SK-MEL-5 (cell line): Measurements from ENCODE around the gene ACVR2B. TPM values are rescaled to one million over a fixed set of nuclear protein-coding genes. Genes with fewer than 3 reads are reported as not detected.

Experiments
- DNase-seq: peaks from one replicate; pipeline ENCODE4 v3.0.0-alpha.2; 2016; ENCODE audit warnings: low read depth, low spot score
- in situ Hi-C: cut with HindIII; loops from 2 replicates; pipeline ENCODE4 v1.10.0; 2016; ENCODE audit warnings: low sequenced_read_pairs, high pct_unique_total_duplicates, low pct_unique_long_range_greater_than_20kb
- total RNA-seq: library from RNA; depleted of rRNA; stranded (reverse); fragments of >200 nt; shearing (Covaris generic); gene quantifications from 2 replicates; pipeline ENCODE4 v1.2.3, GENCODE V29; 2014

Gene ACVR2B
- total RNA-seq, 1 experiment from 2014 or later = 7.6 TPM

DNA sequence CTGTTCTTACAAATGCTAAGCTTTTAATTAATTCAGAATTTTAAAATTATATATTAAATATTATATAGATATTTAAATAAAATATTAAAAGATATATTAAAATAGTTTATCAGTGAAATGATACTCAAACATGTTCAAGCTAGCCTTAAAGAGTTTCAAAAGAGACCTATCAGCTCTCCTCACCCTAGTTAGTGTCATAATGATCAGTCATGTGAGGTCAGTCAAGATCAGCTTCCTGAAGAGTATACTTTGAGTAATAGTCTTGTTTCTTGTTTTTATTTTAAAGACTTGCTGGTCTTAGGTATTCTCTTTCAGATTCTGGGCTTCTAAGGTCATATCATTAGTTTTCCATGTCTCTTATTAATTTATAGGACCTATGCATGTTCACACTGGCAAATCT lies 56.9 kb downstream of the ACVR2B start:
- no peak for DNase-seq
- in situ Hi-C loops = loop anchor here (25.0 kb wide), 1 partner anchor 152 kb away; no protein-coding TSS in a partner anchor

DNA sequence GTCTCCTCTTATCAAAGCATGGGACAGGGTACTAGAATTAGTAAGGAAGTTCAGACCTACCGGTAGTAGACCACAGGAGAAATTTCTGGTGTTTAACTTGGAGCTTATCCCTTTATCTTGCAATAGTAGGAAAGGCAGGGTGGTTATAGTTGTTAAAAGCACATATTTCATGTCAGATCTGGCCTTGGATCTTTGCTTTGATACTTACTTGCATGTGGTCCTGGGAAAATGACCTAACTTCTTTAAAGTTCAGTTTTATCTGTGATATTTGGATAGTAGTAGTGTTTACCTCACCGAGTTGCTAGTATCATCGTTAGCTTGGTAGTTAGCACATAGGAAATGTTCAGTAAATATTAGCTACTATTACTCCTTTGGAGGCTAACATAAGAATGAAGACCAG lies 57.9 kb downstream of the ACVR2B start:
- in situ Hi-C loops = loop anchor here (25.0 kb wide), 1 partner anchor 151 kb away; no protein-coding TSS in a partner anchor
- DNase-seq = no peak

DNA sequence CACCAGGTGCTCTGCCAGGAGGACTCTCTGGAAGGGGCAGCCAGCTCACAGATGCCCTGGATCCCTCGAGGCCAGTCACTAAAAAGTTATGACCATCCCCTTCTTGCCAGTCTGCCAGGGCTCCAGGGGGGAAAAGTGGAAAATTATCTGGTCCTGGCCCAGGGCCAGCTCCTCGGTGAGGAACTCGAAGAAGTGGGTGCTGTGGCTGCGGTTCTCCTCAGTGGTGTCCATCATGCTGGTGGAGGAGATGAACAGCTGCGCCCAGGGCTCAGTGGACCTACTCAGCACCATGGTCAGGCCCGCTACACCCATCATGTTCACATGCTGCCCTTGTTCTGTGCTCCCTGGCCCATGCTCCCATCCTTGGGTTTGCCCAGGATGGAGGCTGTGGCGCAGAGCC lies 61.7 kb downstream of the ACVR2B start:
- no peak for DNase-seq
- in situ Hi-C loops = loop anchor here (25.0 kb wide), 1 partner anchor 147 kb away; no protein-coding TSS in a partner anchor

DNA sequence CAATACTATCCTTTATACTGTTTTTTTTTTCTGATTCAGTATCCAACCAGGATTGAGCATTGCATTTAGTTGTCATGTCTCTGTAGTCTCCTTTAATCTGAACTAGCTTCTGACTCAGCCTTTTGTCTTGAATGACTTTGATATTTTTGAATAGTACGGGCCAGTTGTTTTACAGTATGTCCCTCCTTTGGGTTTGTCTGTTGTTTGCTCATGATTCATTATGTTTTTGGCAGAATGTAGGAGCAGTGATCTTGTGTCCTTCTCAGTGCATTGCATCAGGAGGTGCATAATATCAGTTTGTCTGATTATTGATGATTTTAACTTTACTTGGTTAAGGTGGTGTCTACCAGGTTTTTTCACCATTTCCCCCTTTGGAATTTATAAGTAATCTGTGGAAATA lies 63.0 kb downstream of the ACVR2B start:
- no peak for DNase-seq
- in situ Hi-C loops = loop anchor here (25.0 kb wide), 1 partner anchor 146 kb away; no protein-coding TSS in a partner anchor

DNA sequence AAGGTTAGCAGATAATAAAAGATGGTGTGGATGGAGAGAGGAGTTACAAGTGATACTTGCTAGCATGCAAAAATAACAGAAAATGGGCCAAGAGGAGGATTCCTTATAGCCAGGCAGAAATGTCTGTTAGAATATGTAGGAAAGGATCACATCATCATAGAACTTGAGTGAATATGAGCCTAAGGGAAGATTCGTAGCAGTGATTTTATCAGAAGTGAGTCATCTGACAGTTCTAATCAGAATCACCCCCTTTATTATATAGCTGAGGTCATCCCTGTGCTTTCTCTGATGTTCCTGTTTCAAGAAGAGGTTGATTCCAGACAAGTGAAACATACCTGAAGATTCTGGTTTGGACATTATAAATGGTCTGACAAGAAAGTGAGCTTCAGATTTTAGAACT lies 65.3 kb downstream of the ACVR2B start:
- in situ Hi-C loops = loop anchor here (25.0 kb wide), 1 partner anchor 143 kb away; no protein-coding TSS in a partner anchor
- no peak for DNase-seq

DNA sequence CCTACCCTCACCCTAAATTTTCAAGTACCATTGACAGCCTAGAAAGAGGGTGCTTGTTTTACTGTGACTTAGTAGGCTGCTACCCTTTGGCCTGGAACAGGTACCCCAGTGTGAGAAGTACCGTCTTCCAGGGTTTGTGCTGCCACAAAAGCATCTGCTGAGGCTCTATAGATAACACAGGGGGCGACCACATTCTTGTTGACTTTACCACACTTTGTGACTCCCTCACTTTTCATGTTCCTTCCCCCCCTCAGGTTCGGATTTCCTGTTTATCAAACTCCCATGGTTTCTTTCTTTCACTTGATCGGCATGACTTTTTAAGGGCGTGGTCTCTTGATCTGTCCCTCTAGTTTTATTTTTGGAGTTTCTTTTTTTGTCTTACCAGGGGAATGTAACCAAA lies 66.0 kb downstream of the ACVR2B start:
- in situ Hi-C loops = loop anchor here (25.0 kb wide), 1 partner anchor 143 kb away; no protein-coding TSS in a partner anchor
- no peak for DNase-seq

DNA sequence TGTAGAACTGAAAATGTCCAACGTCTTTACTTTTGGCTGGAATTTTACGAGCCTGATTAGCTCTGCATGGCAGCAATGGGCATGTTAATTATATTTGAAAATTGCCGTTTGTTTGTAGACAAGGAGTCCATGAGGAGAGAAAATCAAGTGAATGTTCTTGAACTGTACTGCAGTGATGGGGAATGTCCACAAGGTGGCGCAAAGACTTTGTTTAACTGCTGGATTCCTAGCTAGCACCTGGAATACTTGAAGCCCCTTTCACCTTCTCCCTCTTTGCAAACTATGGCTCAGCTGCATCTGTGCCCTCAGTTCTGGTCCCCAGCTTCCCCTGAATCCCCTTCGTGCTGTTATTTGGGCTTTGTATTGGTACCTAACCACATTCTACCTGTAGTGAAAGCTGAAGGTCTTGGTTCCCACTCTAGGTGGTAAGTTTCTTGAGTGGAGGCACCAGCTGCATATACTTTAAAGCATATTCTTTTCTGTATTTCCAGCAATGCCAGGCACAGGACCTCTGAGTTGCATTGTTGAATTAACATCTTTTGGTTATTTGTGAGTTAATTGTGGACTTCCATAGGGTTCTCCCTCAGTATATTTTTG lies 67.8 kb downstream of the ACVR2B start:
- in situ Hi-C loops = loop anchor here (25.0 kb wide), 1 partner anchor 141 kb away; no protein-coding TSS in a partner anchor
- DNase-seq = peak; percentile 75

DNA sequence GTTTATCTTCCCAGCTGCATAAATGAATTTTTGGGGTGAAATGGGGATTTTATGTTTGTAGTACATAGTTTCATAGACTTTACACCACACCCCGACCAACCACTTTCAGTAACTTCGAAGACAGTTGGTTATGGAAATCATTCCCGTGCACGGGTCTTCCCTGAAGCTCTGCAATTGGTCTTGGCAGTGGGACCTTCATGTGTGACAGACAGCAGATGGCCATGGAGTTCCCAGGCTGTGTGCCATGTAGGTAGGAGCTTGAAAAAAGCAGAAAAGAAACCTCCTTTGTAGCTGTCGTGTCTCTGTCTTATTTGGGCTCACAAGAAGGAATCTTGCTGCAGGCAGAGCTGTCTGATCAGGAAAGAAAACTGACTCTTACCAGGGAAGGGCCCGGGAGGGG lies 68.3 kb downstream of the ACVR2B start:
- in situ Hi-C loops = loop anchor here (25.0 kb wide), 1 partner anchor 140 kb away; no protein-coding TSS in a partner anchor

DNA sequence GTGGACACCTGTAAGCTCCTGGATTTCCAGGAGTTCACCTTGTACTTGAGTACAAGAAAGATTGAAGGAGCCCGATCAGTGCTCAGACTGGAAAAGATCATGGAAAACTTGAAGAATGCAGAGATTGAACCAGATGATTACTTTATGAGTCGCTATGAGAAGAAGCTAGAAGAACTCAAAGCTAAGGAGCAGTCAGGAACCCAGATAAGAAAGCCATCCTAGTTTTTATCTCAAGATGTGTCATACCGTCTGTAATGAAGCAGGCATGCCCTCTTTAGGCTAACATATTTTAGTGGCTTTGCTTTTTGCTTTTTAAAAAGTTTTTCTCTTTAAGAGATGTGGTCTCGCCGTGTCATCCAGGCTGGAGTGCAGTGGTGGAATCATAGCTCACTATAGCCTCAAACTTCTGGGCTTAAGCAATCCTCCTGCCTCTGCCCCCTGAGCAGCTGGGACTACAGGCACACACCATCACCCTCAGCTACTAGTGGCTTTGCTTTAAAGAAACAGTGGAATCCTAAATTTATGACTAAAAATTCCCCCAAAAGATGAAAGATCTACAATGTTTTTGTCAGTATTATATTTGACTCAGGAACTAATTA lies 70.5 kb downstream of the ACVR2B start:
- in situ Hi-C loops = loop anchor here (25.0 kb wide), 1 partner anchor 138 kb away; no protein-coding TSS in a partner anchor
- no peak for DNase-seq

More for the DNA sequence above, 68.3 kb downstream of the ACVR2B start:
- DNase-seq = no peak

DNA sequence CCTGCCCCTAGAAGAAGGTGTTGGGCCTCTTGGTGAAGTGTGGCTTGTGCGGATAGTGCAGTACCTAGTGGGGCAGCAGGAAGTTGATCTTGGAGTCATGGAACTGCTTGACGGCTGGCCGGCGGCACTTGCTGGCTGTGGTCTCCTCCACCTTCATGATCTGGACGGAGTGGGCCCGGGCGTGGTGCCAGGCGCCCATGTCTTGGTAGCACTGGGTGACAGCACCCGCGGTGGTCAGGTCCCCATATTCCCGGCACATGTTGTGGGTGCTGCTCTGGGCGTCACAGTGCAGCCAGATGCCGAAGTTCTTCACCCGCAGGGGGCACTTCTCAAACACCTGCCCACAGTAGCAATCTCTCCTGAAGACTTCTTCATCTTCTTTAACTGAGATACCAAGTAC lies 73.1 kb downstream of the ACVR2B start:
- in situ Hi-C loops = no loop called here
- no peak for DNase-seq

DNA sequence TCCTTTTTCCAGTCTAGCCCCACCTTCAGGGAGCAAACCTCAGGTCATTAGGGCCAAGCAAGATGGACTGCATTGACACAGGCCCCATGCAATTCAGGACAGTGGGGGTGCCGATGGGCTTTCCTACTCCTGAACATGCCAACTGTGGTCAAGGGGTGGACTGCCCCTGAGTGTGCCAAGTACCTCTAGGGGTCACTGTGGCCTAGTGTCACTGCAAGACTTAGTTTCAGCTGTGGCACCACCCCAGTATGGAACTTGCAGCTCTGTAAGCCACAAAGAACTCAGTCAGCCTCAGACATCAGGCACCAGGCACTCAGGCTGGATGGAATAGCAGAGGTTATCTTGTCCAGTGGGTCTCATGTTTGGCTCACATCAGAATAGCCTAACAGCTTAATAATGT lies 74.8 kb downstream of the ACVR2B start:
- peak; percentile 41 for DNase-seq
- in situ Hi-C loops = no loop called here

DNA sequence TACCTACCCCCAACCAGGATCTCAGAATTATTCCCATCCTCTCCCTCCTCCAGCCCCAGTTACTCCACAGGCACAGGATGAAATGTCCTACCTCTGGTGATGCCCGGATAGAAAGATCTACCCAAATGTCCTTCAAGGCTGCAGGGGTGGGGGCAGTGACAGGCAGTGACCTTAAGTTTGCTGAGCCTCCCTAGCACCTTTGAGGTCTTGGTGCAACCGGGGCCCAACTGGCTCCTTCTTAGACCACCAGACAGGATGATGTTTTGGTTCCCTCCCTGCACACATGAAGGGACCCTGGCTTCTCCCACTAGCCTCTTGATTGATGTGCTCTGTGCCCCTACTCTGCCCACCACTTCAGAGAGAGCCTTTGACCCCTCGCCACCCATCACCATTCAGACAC lies 78.8 kb downstream of the ACVR2B start:
- no peak for DNase-seq
- in situ Hi-C loops = no loop called here

DNA sequence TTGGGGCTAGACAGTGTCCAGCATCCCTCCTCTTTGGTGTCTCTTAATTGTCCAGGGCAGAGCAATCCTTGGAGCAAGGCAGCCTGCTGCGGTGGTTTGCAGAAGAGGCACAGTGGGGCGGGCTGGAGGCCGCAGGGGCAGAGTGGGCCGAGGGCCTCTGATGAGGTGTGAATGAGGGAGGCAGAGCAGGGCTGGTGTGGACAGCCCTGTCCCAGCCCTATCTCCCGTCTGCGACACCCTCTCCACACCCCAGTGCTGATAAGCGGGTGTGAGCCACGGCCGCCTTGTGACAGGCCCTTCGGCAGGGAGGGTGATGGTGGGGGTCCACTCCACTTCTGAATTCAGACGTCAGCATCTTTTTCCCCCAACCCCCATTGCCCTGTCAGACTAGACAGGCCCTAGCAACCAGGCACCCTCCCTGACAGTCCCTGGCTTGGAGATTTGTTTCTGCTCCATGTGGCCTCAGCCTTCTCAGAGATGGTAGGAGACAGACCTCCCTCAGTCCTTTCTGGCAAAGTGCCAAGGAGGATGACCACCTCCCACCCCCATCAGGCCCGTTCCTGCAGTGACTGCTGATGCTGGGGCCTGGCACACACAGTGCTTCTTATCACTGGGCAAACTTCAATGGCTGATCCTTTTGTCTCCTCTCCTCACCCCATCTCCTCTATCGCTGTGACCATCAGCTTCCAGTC lies 79.7 kb downstream of the ACVR2B start:
- in situ Hi-C loops = no loop called here

DNA sequence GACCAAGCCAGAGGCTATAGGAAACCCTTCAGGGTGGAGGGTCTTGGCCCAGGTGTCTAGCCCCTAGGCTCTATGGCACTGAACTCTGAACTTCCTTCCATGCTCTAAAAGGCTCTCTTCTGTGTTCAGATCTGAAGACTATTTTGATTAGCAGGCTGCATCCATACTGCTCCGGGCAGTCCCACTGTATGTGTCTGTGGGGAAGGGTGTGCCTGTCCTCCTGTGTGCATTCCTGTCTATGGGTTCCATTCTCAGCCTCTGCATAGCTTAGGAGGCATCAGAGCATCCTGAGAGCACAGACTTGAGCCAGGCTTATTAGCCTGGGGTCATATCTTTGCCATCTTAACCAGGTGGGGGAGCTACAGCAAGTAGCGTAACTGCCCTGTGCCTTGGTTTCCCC lies 80.5 kb downstream of the ACVR2B start:
- in situ Hi-C loops = no loop called here
- DNase-seq = no peak

More for the DNA sequence above, 79.7 kb downstream of the ACVR2B start:
- no peak for DNase-seq

DNA sequence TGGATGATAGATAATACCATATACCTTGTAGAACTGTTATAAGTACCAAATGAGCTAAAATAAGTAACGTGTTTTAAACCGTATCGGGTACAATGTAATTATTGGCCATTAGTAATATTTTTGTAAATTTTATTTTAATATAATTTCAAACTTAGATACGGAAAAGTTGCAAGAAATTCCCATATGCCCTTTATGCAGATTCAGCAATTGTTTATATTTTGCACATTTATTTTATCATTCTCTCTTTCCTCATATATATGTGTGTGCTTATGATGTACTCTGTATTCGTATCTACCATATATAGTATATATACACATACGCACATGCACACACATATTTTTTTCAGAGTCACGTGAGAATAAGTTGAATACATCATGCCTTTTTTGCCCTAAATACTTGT lies 80.9 kb downstream of the ACVR2B start:
- no peak for DNase-seq
- in situ Hi-C loops = no loop called here

DNA sequence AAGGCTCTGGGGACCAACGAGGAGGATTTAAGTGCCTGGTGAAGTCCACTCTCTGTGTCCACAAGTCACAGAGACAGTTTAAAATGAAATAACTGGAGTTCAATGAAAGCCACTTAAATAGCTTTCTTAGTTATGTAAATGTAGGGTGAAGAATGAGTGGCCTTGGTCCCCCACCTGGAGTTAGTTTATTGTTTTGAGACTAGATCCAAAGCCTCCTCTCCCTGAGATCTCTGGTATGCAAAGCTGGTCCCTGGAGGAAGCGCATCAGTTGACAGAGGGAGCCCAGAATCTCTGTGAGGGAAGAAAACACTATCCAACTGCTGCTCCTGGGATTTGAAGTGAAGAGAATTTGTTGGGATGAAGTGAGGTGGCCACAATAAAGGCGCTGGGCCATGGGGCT lies 83.0 kb downstream of the ACVR2B start:
- DNase-seq = no peak
- in situ Hi-C loops = no loop called here

DNA sequence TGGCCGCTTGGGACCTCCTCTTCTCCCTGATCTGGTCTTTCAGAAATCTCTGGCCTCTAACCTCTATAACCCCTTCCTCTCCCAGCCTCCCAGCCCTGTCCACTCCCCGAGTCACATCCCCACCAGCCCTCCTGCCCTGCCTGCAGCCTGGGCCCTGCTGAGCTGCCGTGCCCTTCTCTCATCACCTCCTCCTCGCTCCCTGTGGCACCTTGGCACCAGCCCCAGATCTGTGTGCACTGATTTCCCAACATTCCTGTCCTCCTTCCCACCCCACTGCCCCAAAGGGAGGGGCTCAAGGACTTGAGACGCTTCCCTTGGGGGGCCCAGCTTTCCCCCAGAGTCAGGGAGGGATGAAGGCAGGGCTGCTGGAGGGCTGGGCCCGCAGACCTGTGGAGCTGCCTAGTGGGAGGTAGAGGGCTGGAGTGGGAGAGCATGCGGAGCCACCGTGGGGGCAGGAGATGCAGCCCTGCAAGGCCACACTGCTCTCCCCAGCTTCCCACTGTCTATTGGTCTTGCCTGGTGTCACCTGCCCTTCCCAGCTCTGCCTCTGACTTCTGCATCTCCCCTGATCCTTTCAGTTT lies 85.2 kb downstream of the ACVR2B start:
- no peak for DNase-seq
- in situ Hi-C loops = no loop called here

DNA sequence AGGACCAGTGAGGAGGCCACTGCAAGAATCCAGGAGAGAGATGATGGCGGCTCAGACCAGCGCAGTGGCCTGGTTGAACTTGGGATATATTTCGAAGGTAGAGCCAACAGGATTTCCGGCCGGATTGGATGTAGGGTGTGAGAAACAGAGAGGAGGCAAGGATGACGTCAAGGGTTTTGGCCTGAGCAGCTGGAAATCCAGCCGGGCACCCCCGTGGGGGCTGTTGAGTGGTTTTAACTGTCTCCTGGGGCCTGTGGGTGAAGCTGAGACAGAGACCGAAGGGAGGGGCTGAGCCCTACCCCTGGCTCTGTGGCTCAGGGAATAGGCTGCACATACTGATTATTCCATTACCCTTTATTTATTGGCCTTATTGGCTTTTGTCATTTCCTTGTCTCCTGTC lies 88.1 kb downstream of the ACVR2B start:
- in situ Hi-C loops = no loop called here

More for the DNA sequence above, 88.1 kb downstream of the ACVR2B start:
- no peak for DNase-seq
